HG03439 (cell line): ENCODE data around the gene ZNF580.

Experiments
- ATAC-seq: cut with Tn5 transposase; IDR thresholded peaks from one replicate; pipeline ENCODE4 v1.9.1; 2021; ENCODE audit warnings: mild to moderate bottlenecking, moderate library complexity; ENCODE audit not compliant: unreplicated experiment

ZNF580 gene

GRCh38 chr19:55674841-55675660 lies 34.2 kb downstream of the ZNF580 start, which contains the start of gene EPN1:
TSS of gene EPN1 (plus strand) at chr19:55675226. CDS start at chr19:55678628, 3,402 bp downstream.
- peak; percentile 61 for ATAC-seq

GRCh38 chr19:55675661-55676354 lies 35.0 kb downstream of the ZNF580 start:
- ATAC-seq = no peak

DNA sequence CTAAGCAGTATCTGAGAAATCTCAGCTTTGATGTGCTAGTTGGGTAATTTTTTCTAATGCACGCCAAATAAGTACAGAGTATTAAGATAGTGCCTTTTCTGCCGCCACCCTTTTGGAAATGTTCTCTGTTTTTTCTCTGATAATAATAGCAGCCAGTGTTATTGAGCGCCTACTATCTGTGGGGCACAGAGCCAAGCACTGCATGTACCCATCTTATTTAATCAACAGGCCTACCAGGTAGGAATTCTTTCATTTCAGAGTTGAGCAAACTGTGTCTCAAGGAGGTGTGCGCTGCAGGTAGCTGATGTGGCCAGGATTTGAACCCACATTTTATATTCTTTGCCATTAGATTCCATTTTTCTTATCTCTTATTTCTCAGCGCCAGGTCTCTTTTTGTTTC lies 35.6 kb downstream of the ZNF580 start:
- no peak for ATAC-seq

DNA sequence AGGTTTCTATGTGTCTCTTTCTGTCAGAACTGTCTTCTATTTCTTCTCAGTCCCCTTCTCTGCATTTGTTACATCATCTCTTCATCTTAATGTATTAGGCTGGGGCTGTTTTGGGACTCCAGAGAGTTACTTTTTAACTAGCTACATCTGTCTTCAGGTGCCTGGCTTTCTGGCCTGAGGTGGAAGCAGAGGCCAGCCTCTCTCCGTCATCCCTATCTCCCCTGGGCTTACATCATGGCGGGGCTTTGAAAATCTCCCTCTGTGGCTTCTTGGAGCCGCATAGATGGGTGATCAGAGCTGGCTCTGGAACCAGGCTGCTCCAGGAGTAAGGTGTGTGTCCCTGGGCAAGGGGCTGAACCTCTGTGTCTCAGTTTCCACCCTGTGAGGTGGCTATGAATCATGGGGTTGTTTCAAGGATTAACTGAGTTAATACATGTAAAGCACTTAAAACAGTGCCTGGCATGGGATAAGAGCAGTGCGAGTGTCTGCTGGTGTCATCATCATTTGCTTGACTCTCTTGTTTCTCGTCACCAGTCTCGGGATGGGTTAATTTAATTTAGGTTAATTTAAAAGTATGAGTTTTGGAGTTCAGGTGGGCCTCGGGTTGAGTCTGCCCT lies 36.2 kb downstream of the ZNF580 start:
- no peak for ATAC-seq

DNA sequence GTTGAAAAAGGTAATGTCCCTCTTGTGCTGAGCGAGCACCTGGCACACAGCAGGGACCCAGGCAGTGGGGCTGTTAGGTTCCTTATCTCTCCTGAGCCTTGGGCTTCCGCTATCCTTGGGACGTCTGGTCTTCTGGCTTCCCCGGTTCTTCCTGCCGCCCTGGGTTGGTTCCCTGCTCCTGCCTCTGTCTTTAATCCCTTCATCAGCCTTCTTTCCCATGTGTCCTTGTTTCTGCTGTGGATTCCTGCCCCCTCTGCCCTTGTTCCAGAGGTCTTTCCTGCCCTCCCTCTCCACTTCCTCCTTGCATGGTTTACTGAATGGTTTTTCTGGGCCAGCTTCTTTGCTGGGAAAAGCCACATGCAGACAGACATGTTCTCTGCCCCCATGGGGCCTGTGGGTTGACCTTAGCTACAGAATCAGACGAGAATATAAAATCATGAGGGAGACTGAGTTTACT lies 36.8 kb downstream of the ZNF580 start:
- no peak for ATAC-seq

- ATAC-seq = peak; percentile 67
Measured at GRCh38 chr19:55678121-55678671, 37.4 kb downstream of the ZNF580 start.

DNA sequence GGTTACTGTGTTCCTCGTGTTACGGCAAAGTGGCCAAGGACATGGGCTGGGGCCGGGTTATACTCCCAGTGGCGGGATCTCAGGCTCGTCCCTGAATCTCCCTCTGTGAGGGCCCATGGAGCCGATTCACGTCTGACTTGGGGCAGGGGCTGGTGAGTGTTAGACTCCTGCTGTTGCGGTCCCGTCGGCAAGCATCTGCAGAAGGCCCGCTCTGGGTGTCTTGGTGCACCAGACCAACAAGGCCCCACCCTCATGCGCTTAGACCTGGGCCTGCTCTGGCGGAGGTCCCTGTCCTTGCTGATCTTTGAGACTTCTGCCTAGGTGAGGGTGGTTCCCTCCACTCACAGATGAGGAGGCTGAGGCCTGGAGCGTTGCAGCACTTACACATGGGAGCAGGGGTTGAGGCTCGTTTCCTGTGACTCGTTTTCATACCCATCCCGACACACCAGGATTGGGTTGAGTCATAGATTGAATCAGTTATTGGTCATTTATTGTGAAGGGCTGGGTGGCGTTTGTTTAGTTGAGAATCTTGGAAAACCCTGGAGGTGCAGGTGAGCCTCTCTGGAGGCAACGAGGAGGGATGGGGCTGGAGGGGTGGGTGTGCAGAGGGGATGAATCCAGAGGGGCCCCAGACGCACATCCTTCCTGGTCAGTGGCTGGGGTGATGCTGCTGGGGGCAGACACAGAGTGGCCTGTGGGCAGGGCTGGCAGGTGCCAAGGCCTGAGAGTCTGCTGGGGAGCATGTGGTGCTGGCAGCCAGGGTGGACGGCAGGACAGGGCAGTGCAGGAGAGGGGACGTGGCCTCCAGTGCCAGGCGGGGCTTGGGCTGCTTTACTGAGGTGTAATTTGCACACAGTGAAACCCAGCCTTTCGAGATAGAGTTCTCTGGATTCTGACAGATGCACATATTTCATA lies 38.8 kb downstream of the ZNF580 start:
- ATAC-seq = no peak

- ATAC-seq = no peak
Measured at GRCh38 chr19:55680339-55681130, 39.7 kb downstream of the ZNF580 start.

- ATAC-seq = no peak
Measured at GRCh38 chr19:55681131-55682092, 40.6 kb downstream of the ZNF580 start.

GRCh38 chr19:55683449-55684261 lies 42.9 kb downstream of the ZNF580 start:
- ATAC-seq = no peak

DNA sequence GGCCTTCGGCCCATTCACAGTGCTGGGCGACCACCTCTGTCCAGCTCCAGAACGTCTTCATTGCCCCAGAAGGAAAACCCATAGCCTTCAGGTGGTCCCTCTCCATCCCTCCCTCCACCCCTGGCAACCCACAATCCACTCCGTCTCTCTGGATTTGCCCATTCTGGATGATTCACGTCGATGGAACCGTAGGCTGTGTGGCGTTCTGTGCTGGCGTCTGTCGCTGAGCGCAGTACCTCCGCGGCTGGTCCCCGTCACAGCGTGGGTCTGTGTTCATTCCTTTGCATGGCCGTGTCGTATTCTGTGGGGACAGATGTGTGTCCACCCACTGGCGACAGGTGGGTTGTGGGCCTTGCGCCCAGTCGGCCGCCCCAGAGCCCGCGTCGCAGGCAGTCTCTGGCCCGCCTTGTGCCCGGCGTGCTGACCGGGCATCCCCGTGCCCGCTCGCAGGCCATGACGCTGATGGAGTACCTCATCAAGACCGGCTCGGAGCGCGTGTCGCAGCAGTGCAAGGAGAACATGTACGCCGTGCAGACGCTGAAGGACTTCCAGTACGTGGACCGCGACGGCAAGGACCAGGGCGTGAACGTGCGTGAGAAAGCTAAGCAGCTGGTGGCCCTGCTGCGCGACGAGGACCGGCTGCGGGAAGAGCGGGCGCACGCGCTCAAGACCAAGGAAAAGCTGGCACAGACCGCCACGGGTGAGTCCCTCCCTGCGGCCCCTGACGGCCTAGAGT lies 44.3 kb downstream of the ZNF580 start:
- ATAC-seq = no peak

DNA sequence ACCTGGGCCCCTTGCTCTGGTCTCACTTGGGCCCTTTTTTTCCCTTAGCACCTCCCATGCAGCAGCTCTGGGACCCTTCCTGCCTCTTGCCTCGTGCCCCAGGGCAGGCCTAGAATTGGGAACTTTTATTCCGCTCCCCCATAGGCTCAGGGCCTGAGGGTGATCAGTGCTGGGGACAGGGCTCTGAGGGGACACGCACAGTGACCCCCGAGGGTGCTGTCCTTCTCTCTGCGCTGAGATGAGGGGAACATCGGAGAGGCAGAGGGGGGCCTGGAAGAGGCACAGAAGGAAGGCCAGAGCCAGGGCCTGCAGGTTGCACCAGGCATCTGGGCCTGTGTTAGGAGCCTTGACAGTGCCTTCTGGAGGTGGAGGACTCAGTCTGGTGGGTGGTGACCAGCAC lies 45.0 kb downstream of the ZNF580 start:
- ATAC-seq = no peak

- ATAC-seq = no peak
Measured at GRCh38 chr19:55686311-55687050, 45.7 kb downstream of the ZNF580 start.

GRCh38 chr19:55687281-55688201 lies 46.7 kb downstream of the ZNF580 start:
- ATAC-seq = no peak
